ENCODE results near the gene RFNG. TPM values are rescaled to one million over a fixed set of nuclear protein-coding genes. Genes with fewer than 3 reads are reported as not detected.

RFNG gene
- total RNA-seq, 1 experiment from 2014 or later, result 52.0 TPM

DNA sequence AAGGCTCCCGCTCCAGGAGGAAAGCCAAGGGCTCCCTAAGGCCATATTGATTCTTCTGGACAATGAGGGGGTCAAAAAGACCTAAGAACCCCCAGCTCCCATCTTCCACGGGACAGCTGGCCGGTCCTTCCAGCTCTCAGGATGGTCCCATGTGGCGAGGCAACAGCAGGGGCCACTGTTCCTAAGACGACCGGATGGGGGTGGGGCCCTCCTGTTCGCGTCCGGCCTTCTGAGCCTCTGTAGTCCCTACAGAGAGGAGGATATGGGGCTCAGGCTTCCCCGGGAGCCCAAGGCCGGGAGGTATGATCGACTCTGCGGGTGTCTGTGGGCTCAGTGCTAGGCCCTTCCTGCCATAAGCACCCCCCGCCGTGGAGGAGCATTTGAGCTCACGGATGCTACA, 8.1 kb downstream of the RFNG start:
- intact Hi-C loops (cut with micrococcal nuclease), result no loop called here
- no TSS peak for BruUV-seq (replicated peaks)
- DNase-seq (ENCODE audit: low read depth, low spot score) (no peak), ATAC-seq (peak; percentile 30; the same call in 1 of the 2 replicates)
- H3K4me1 ChIP-seq (ENCODE audit: control insufficient read depth in 1 of 2, insufficient read depth in 2 of 2, low read length in 2 of 2), result no peaks in the 10 kb centered on the region
- no peaks in the 10 kb centered on the region for H3K9me3 ChIP-seq (ENCODE audit: control insufficient read depth in 1 of 2, insufficient read depth in 1 of 2, low read depth in 1 of 2, low read length in 2 of 2)
- POLR2A ChIA-PET, result no interaction called here
- RAD21 ChIA-PET (ENCODE audit: low non-redundant PET in 1 of 2, low total read pairs in 2 of 2, uncharacterized antibody in 2 of 2, unreplicated experiment in 2 of 2), result no interaction called here
- no peaks in the 10 kb centered on the region for H3K27me3 ChIP-seq (ENCODE audit: insufficient read depth, low read length)
- H3K27ac ChIP-seq (ENCODE audit: low read depth, low read length), result no peak overlapping the region
- TF ChIP-seq YY1 (IDR thresholded peaks at IDR 0.05; ENCODE audit: extremely low read depth, insufficient replicate concordance, low read depth, low read length), result no peak
- TF ChIP-seq POLR2AphosphoS5 (IDR thresholded peaks at IDR 0.05; ENCODE audit: low read depth, low read length), result no peak
- TF ChIP-seq EGR1 (IDR thresholded peaks at IDR 0.05; ENCODE audit: low read depth), result no peak
- TF ChIP-seq, protein P1, sequence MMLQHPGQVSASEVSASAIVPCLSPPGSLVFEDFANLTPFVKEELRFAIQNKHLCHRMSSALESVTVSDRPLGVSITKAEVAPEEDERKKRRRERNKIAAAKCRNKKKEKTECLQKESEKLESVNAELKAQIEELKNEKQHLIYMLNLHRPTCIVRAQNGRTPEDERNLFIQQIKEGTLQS (IDR thresholded peaks at IDR 0.05), result no peak
- no peak overlapping the region for H3K4me3 ChIP-seq (replicated peaks in 1 of 2; ENCODE audit: low read depth in 1 of 2, low read length in 2 of 2)
- H3K9ac ChIP-seq (ENCODE audit: low read length), result no peak overlapping the region
- no peaks in the 10 kb centered on the region for H3K79me2 ChIP-seq (ENCODE audit: insufficient read depth, low read length)
- H4K20me1 ChIP-seq (ENCODE audit: insufficient read depth), result no peaks in the 10 kb centered on the region
- H3K36me3 ChIP-seq (ENCODE audit: control insufficient read depth in 1 of 2, insufficient read depth in 2 of 2, low read length in 2 of 2), result peaks cover 3 to 7% of the 10 kb centered on the region in 2 experiments; a peak in 2 of 4 replicates
- H2AFZ ChIP-seq (ENCODE audit: low read depth, low read length, poor library complexity, severe bottlenecking), result no peak overlapping the region
- CTCF ChIA-PET, result no interaction called here
- no peak overlapping the region for H3K4me2 ChIP-seq (ENCODE audit: low read length)
- H3K9me2 ChIP-seq (ENCODE audit: insufficient read depth), result no peaks in the 10 kb centered on the region

GRCh38 chr17:82042649-82043048, 9.0 kb downstream of the RFNG start:
- peaks cover 4 to 6% of the 10 kb centered on the region in 2 experiments for H3K4me1 ChIP-seq (ENCODE audit: control insufficient read depth in 1 of 2, insufficient read depth in 2 of 2, low read length in 2 of 2)
- no peaks in the 10 kb centered on the region for H3K79me2 ChIP-seq (ENCODE audit: insufficient read depth, low read length)
- H3K9ac ChIP-seq (ENCODE audit: low read length), result no peak overlapping the region
- H2AFZ ChIP-seq (ENCODE audit: low read depth, low read length, poor library complexity, severe bottlenecking), result no peak overlapping the region
- no peak overlapping the region for H3K27ac ChIP-seq (ENCODE audit: low read depth, low read length)
- no peaks in the 10 kb centered on the region for H4K20me1 ChIP-seq (ENCODE audit: insufficient read depth)
- ChIA-PET POLR2A (no interaction called here), RAD21 (ENCODE audit: low non-redundant PET in 1 of 2, low total read pairs in 2 of 2, uncharacterized antibody in 2 of 2, unreplicated experiment in 2 of 2) (no interaction called here), CTCF (no interaction called here)
- no peak for ATAC-seq
- intact Hi-C loops (cut with micrococcal nuclease), result no loop called here
- H3K27me3 ChIP-seq (ENCODE audit: insufficient read depth, low read length), result no peaks in the 10 kb centered on the region
- H3K4me3 ChIP-seq (replicated peaks in 1 of 2; ENCODE audit: low read depth in 1 of 2, low read length in 2 of 2), result no peak overlapping the region
- H3K9me2 ChIP-seq (ENCODE audit: insufficient read depth), result no peaks in the 10 kb centered on the region
- no peaks in the 10 kb centered on the region for H3K9me3 ChIP-seq (ENCODE audit: control insufficient read depth in 1 of 2, insufficient read depth in 1 of 2, low read depth in 1 of 2, low read length in 2 of 2)
- BruUV-seq (replicated peaks), result no TSS peak
- H3K4me2 ChIP-seq (ENCODE audit: low read length), result no peak overlapping the region
- DNase-seq (ENCODE audit: low read depth, low spot score), result no peak
- H3K36me3 ChIP-seq (ENCODE audit: control insufficient read depth in 1 of 2, insufficient read depth in 2 of 2, low read length in 2 of 2), result peaks cover 0 to 5% of the 10 kb centered on the region in 2 experiments; a peak in 1 of 4 replicates
- TF ChIP-seq TCF7L2 (IDR thresholded peaks at IDR 0.05; ENCODE audit: borderline replicate concordance, extremely low read depth, insufficient read depth, insufficient read length) (no peak), POLR2AphosphoS5 (IDR thresholded peaks at IDR 0.05; ENCODE audit: low read depth, low read length) (no peak), CBX3 (IDR thresholded peaks at IDR 0.05; ENCODE audit: low read depth) (no peak), ZBTB33 (IDR thresholded peaks at IDR 0.05; ENCODE audit: extremely low read depth, insufficient replicate concordance, low read length) (no peak), ZFX (IDR thresholded peaks at IDR 0.05) (no peak), FOSL1 (IDR thresholded peaks at IDR 0.05; ENCODE audit: low read depth) (no peak), ZNF274 (IDR thresholded peaks at IDR 0.05; ENCODE audit: low read depth, low read length) (no peak), POLR2A (IDR thresholded peaks at IDR 0.05; ENCODE audit: borderline replicate concordance, extremely low read depth, insufficient read depth, insufficient read length) (no peak), RAD21 (IDR thresholded peaks at IDR 0.05; ENCODE audit: low read depth) (no peak), CEBPB (IDR thresholded peaks at IDR 0.05; ENCODE audit: low read depth) (no peak), SRF (IDR thresholded peaks at IDR 0.05; ENCODE audit: low read depth) (no peak), ELF1 (IDR thresholded peaks at IDR 0.05; ENCODE audit: borderline replicate concordance, low read depth) (no peak), EZH2 (IDR thresholded peaks at IDR 0.05) (no peak), SP1 (IDR thresholded peaks at IDR 0.05; ENCODE audit: low read depth) (no peak)
- TF ChIP-seq, protein P2, sequence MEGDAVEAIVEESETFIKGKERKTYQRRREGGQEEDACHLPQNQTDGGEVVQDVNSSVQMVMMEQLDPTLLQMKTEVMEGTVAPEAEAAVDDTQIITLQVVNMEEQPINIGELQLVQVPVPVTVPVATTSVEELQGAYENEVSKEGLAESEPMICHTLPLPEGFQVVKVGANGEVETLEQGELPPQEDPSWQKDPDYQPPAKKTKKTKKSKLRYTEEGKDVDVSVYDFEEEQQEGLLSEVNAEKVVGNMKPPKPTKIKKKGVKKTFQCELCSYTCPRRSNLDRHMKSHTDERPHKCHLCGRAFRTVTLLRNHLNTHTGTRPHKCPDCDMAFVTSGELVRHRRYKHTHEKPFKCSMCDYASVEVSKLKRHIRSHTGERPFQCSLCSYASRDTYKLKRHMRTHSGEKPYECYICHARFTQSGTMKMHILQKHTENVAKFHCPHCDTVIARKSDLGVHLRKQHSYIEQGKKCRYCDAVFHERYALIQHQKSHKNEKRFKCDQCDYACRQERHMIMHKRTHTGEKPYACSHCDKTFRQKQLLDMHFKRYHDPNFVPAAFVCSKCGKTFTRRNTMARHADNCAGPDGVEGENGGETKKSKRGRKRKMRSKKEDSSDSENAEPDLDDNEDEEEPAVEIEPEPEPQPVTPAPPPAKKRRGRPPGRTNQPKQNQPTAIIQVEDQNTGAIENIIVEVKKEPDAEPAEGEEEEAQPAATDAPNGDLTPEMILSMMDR (IDR thresholded peaks at IDR 0.05 in 2 of 3, conservative IDR thresholded peaks at IDR 0.05 in 1 of 3; ENCODE audit: borderline replicate concordance in 1 of 3, insufficient read depth in 1 of 3, low read depth in 2 of 3, low read length in 2 of 3), result no peak
- TF ChIP-seq, protein P3, sequence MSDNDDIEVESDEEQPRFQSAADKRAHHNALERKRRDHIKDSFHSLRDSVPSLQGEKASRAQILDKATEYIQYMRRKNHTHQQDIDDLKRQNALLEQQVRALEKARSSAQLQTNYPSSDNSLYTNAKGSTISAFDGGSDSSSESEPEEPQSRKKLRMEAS (IDR thresholded peaks at IDR 0.05), result no peak
